Adipocyte (in vitro differentiated cells): Measurements from ENCODE around the gene POLR2E.
A peak's percentile ranks its signal among the peaks of the same experiment; 100 is the strongest.

Experiments used
- DNase-seq: peaks from one replicate; pipeline ENCODE4 v3.0.0-alpha.2; 2015; ENCODE audit warnings: low read depth
- H3K27me3 ChIP-seq: replicated peaks from 2 replicates; pipeline ENCODE4 v1.7.0; 2013; ENCODE audit warnings: mild to moderate bottlenecking, low read length, moderate library complexity; ENCODE audit not compliant: control insufficient read depth, insufficient read depth
- H3K36me3 ChIP-seq: 2 replicates; pipeline ENCODE4 v1.7.0; 2013; ENCODE audit warnings: low read length, mild to moderate bottlenecking, moderate library complexity; ENCODE audit not compliant: control insufficient read depth, insufficient read depth, severe bottlenecking
- H3K4me1 ChIP-seq: 2 replicates; pipeline ENCODE4 v1.7.0; 2013; ENCODE audit warnings: mild to moderate bottlenecking, low read length, moderate library complexity; ENCODE audit not compliant: control insufficient read depth, insufficient read depth
- H3K4me3 ChIP-seq: 2 replicates; pipeline ENCODE4 v1.7.0; 2013; ENCODE audit warnings: mild to moderate bottlenecking, low read length, moderate library complexity
- H3K9ac ChIP-seq: 2 replicates; pipeline ENCODE4 v1.7.0; 2013; ENCODE audit warnings: mild to moderate bottlenecking, low read length, moderate library complexity
- H3K9me3 ChIP-seq: 2 replicates; pipeline ENCODE4 v1.7.0; 2013; ENCODE audit warnings: mild to moderate bottlenecking, low read length, moderate library complexity; ENCODE audit not compliant: control insufficient read depth

Gene POLR2E

GRCh38 chr19:1098177-1099051, 3.2 kb upstream of the POLR2E start:
- Histone ChIP-seq H3K27me3 (no peaks in the 10 kb centered on the region), H3K4me1 (peaks cover 61% of the 10 kb centered on the region), H3K9ac (peak overlapping the region; percentile 84), H3K36me3 (no peaks in the 10 kb centered on the region), H3K4me3 (peak overlapping the region; percentile 12), H3K9me3 (peaks cover 6% of the 10 kb centered on the region)
- no peak for DNase-seq

GRCh38 chr19:1097810-1098176, 2.6 kb upstream of the POLR2E start:
- no peak for DNase-seq
- Histone ChIP-seq H3K9ac (peak overlapping the region; percentile 84), H3K36me3 (peaks cover 4% of the 10 kb centered on the region), H3K4me3 (no peak overlapping the region), H3K4me1 (peaks cover 62% of the 10 kb centered on the region), H3K9me3 (peaks cover 6% of the 10 kb centered on the region), H3K27me3 (no peaks in the 10 kb centered on the region)

DNA sequence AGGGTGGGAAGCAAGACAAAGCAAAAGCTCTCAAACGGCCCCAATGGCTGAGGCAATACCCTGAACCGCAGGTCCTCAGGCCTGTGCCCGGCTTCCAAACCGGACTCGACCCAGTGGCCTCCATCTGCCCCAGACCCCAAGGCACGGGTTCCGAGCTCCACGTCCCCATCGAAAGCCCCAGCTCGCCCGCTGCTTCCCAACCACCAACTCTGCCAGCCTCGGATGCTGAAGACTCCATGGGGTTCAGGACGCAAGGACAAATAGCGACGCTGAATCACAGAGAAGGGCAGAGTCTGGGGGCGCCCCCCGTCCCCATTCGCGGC, 559 bp downstream of the POLR2E start:
- H3K9me3 ChIP-seq: peaks cover under 1% of the 10 kb centered on the region
- DNase-seq: no peak
- H3K4me3 ChIP-seq: peak overlapping the region; percentile 96
- H3K27me3 ChIP-seq: no peaks in the 10 kb centered on the region
- peaks cover 40% of the 10 kb centered on the region for H3K4me1 ChIP-seq
- peaks cover 23% of the 10 kb centered on the region for H3K36me3 ChIP-seq
- H3K9ac ChIP-seq: peak overlapping the region; percentile 96

- Histone ChIP-seq H3K36me3 (peaks cover 30% of the 10 kb centered on the region), H3K9me3 (no peaks in the 10 kb centered on the region), H3K27me3 (no peaks in the 10 kb centered on the region), H3K4me1 (peaks cover 36% of the 10 kb centered on the region), H3K4me3 (peak overlapping the region; percentile 96), H3K9ac (peak overlapping the region; percentile 96)
- DNase-seq: peak; percentile 34
Observed at GRCh38 chr19:1093811-1094553, 1.2 kb downstream of the POLR2E start.

GRCh38 chr19:1093330-1093729, 1.8 kb downstream of the POLR2E start:
- DNase-seq: no peak
- H3K4me3 ChIP-seq: peak overlapping the region; percentile 96
- H3K27me3 ChIP-seq: no peaks in the 10 kb centered on the region
- H3K9ac ChIP-seq: peak overlapping the region; percentile 96
- H3K9me3 ChIP-seq: no peaks in the 10 kb centered on the region
- peaks cover 29% of the 10 kb centered on the region for H3K4me1 ChIP-seq
- peaks cover 36% of the 10 kb centered on the region for H3K36me3 ChIP-seq

DNA sequence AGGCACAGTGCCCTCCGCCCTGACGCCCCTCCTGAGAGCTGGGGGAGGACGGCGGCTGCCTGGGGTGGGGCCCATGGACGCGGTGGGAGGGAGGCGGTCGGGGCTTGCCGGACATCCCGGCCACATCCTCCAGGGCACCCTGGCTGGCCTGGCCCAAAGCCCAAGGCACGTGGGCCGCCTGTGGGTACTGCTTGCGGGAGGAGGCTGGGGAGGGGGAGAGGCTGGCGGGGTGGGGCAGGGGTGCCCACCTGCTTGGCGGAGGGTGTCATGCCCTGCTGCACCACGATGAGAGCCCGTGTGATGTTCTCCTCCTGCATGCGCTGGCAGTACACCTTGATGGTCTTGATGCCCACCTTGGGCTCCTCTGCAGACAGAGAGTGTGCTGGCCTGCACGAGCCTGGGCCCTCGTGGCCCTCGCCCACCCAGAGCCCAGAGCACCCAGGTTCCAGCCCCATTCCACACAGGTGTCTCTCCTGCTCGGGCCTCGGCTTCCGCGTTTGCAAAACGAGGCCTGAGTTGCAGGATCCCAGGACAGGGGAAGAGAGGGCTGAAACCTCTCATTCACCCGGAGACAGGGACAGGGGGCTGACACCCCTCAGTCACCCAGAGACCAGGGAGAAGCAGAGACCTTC, 3.5 kb downstream of the POLR2E start:
- Histone ChIP-seq H3K27me3 (no peaks in the 10 kb centered on the region), H3K36me3 (peaks cover 47% of the 10 kb centered on the region), H3K4me1 (peaks cover 24% of the 10 kb centered on the region), H3K4me3 (no peak overlapping the region), H3K9ac (no peak overlapping the region), H3K9me3 (no peaks in the 10 kb centered on the region)
- no peak for DNase-seq

GRCh38 chr19:1090731-1091543, 4.2 kb downstream of the POLR2E start:
- Histone ChIP-seq H3K4me1 (peaks cover 24% of the 10 kb centered on the region), H3K36me3 (peaks cover 51% of the 10 kb centered on the region), H3K27me3 (no peaks in the 10 kb centered on the region), H3K4me3 (no peak overlapping the region), H3K9me3 (no peaks in the 10 kb centered on the region), H3K9ac (no peak overlapping the region)
- DNase-seq: no peak

- Histone ChIP-seq H3K9ac (no peak overlapping the region), H3K4me3 (no peak overlapping the region), H3K36me3 (peaks cover 51% of the 10 kb centered on the region), H3K9me3 (no peaks in the 10 kb centered on the region), H3K4me1 (peaks cover 19% of the 10 kb centered on the region), H3K27me3 (no peaks in the 10 kb centered on the region)
- DNase-seq: no peak
Observed at GRCh38 chr19:1089891-1090290, 5.3 kb downstream of the POLR2E start.

- Histone ChIP-seq H3K36me3 (peaks cover 51% of the 10 kb centered on the region), H3K9ac (no peak overlapping the region)
- no peak for DNase-seq
Observed at GRCh38 chr19:1089126-1089771, 5.9 kb downstream of the POLR2E start.

GRCh38 chr19:1088416-1089010, 6.7 kb downstream of the POLR2E start:
- H3K4me3 ChIP-seq: no peak overlapping the region
- no peaks in the 10 kb centered on the region for H3K27me3 ChIP-seq
- H3K4me1 ChIP-seq: peaks cover 12% of the 10 kb centered on the region
- no peaks in the 10 kb centered on the region for H3K9me3 ChIP-seq
- H3K36me3 ChIP-seq: peaks cover 51% of the 10 kb centered on the region
- no peak for DNase-seq
- peak overlapping the region; percentile 2 for H3K9ac ChIP-seq

More at GRCh38 chr19:1089126-1089771, 5.9 kb downstream of the POLR2E start:
- H3K9me3 ChIP-seq: no peaks in the 10 kb centered on the region
- H3K4me1 ChIP-seq: peaks cover 19% of the 10 kb centered on the region
- H3K4me3 ChIP-seq: no peak overlapping the region
- H3K27me3 ChIP-seq: no peaks in the 10 kb centered on the region
